DMS 273 treated with DMSO at 0.1 percent for 48 hours (cell line): ENCODE data around the gene VRK1.

ENCODE experiments used
- DNase-seq: peaks from one replicate; lab custom pipeline; 2025; lab: John Stamatoyannopoulos, UW

VRK1 gene

DNA sequence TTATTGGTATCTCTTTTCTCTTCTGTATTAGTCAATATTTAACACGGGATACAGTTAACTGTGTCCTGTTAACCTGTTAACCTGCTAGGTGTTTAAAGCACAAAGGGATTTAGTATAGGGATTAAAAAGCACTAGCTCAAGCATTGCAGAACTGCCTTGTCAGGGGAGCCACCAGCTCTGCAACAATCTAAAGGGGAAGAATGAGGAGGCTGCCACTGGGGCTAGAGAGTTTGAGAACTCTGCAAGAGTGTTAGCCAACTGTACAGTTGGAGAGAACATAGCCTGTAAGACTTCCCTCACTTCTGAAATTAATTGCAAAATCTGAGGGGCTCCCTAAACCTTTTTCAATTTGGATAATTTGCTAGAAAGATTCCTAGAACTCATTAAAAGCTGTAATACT is 6.5 kb upstream of the VRK1 start:
- no peak for DNase-seq

DNA sequence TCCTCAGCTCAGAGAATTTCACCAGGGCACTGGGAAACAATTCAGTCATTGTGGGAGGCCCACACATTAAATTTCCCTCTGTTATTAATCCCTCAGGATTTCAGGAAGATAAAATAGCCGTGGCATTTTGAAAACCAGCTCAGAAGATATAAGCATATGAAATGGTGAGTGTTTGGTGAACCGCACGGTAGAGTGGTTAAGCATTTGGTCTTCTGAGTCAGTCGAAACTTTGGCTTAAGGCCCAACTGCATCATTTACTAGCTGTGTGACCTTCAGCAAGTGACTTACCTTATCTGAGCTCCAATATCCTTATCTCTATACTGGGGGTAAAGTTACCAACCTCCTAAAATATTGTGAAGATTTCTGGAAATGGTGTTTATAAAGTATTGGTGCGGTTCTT is 5.2 kb upstream of the VRK1 start:
- DNase-seq = no peak

DNA sequence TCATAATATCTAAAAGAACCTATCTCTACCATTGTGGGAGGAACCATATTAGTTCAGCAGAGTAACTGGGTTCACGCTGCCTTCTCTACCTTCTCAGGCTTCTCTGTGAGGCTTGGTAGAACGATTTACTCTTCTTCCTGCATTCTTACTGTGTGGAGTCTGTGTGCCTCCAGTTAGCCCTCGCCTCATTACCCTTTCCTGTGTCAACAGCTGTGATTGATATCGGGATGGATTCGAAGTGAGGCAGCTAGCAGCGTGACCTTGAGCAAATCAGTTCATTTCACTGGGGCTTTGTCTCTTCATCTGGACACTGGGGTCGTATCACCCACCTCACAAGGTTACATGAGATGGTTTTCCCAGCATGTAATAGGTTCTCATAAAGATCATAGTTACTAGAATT is 4.6 kb upstream of the VRK1 start:
- DNase-seq = no peak

DNA sequence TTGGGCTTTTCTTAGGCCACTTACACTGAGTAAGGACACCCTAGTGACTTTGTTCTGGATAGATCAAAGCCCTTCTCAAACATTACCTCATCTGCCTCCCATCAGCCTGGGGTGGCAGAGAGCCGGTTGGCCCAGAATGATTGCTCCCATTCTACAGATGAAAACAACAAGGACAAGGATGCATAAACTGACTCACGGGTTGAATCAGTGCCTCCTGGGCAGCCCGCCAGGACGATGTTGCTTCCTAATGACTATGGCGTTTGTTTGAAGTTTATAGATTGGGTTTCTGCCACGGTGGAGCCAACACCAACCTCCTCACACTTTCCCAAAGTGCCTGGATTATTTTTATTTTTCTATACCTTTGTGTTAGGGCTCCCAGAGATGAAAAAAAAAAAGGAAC is 3.6 kb upstream of the VRK1 start:
- DNase-seq = no peak

DNA sequence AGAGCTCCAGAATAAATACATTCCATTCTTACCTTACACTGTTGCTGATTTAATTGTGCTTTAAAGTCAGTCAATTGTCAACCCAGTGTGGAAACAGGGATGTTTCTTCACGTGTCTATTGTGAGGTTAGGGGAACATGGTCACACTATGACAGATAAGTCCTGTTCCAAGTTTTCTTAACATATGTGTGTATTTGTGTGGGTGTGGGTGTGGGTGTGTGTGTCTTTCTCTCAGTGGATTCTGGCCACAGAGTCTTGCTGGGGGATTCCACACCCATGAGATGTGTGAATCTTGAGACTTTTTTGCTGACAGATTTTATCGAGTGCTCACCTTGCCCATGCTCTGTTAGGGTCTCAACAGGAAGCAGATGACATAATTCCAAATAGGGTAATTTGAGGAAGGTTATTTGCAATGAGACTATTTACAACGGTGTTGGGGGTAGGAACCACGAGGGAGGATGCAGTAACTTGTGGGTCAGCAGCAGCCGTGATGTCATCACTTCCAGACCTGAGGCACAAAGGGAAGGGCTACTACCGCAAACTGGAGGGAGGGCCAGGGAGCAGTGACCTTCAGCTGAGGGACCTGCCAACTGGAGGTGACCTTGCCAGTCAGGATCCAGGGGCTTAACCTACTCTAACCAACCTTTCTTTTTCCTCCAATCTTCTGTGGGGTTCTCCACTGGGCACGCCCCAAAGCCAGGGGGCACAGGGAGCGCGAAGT is 1.9 kb upstream of the VRK1 start:
- no peak for DNase-seq

DNA sequence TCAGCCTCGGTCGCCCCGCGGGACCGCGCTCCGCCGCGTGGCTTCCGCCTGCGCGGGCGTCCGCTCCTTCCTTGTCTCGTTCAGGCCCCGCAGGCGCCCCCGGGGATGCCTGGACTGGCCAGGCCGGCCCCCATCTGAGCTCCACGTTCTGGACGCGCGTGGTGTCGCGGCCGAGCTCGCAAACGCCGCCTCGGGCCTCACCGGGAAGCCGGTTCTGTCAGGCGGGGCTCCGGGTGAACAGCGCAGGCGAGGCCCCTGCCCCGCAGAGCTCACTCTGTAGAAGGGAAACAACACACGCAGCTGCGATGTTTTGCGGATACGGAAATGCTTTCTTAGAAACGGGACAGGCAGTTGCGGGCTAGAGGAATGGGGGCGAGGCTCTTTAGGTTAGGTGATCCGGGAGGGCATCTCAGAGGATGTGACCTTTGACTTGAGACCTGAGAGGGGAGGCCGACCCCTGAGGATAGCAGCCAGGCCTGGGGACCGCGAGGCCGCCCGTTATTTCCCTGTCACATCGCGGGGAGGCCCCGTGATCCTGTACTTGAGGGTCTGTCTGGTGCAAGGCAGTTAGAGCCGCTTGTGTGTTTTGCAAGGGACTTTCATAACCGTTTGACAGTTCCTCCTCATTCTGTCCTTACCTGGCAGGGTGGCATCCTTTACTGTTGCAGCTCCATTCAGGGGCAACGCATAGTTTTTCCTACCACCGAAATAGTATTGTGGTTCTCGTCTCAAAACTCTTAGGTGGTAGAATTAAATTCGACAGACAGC is 584 bp downstream of the VRK1 start:
- no peak for DNase-seq

DNA sequence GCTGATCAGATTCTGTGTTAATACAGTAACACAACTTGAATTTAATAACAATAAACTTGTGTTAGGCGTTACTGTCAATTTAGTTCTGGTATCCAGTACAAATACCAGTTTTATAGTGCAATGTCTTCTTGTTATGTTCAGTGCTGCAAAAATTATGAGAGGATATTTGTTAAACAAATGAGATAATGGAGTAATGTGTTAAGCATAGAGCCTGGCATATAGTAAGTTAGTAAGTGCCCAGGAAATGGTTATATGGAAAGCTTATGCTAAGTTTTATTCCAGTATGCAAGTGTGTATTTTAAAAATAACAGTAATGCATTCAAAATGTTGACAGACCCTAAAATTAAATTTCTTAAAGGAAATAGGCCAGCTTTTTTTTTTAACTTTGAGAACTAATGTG is 1.8 kb downstream of the VRK1 start:
- DNase-seq = no peak

DNA sequence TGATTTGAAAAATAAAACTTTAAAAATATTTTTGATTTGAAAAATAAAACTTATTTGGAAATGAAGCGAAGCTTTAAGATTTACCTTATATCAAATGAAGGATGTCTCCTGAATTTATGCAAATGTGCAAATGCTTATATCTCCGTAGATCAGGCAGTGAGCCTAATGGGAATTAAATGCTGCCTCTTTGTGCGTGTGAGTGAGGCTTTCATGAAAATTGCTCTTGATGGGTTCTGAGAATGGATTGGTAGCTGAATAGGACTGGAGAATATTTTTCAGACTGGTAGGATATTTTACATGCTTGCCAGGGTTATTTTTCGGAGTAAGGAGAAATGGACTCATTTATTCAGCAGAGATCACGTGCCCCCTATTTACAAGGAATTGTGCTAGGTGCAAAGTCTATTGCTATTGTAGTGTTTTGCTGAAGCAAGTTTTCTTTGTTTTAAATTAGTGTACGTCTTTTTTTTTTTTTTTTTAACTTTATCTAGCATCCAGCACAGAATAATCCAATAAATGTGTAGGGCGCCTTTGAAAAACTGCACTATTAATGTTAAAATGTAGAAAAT is 2.4 kb downstream of the VRK1 start:
- DNase-seq = no peak

DNA sequence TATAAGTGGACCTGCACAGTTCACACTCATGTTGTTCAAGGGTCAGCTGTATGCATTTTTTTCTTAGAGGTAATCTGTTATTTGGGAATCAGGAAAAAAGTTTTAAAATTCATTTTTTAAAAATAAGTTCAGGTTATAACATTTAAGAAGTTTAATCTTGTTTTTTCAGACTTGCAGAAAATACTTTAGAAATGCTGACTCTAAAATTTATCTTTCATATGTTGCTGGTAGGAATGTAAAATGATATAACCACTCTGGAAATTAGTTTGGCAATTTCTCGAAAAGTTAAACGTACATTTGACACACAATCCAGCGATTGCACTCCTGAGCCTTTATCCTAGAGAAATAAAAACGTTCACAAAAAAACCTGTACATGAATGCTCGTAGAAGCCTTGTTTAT is 4.7 kb downstream of the VRK1 start:
- no peak for DNase-seq

DNA sequence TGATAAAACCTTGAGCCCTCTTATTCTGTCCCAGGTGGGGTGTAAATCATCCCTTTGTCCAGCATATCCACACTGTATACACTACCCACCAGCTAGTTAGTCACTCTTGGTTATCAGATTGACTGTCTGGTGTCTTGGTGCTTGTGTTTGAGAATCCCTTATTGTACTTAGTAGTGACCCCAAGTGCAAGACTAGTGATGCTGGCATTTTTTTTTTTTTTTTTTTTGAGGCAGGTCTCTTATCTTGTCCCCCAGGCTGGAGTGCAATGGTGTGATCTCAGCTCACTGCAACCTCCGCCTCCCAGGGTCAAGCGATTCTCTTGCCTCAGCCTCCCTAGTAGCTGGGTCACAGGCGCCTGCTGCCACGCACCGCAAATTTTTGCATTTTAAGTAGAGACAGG is 5.8 kb downstream of the VRK1 start:
- no peak for DNase-seq

DNA sequence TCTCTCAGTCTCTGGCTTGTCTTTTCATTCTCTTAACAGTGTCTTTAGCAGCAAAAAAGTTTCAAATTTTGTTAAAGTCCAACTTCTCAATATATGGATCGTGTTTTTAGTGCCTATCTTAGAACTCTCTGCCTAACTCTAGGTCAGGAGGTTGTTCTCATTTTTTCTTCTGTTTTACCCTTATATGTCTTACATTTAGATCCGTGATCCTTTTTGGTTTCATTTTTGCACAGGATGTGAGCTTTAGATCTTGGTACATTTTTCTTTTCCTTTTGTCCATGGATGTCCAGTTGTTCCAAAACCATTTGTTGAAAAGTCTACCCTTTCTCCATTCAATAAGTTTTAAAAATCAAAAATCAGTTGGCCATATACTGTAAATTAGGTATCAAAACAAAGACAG is 6.8 kb downstream of the VRK1 start:
- DNase-seq = no peak

DNA sequence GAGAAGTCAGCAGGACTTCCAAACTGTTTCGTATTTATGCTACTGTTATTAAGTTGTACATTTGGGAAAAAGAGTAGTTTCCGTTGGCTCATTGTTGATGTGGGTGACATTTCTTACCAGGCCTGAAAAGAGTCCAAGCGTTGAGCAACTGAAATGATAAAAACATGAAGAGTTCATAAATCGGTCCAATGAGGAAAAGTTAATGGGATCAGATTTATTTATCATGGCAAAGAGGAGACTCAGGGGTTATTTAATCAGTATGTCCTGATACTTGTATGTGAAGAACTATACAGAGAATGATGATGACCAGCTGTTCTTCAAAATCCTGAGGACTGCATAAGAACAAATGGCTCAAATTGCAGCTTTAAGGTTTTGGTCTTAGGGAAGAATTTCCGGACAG is 7.7 kb downstream of the VRK1 start:
- no peak for DNase-seq

DNA sequence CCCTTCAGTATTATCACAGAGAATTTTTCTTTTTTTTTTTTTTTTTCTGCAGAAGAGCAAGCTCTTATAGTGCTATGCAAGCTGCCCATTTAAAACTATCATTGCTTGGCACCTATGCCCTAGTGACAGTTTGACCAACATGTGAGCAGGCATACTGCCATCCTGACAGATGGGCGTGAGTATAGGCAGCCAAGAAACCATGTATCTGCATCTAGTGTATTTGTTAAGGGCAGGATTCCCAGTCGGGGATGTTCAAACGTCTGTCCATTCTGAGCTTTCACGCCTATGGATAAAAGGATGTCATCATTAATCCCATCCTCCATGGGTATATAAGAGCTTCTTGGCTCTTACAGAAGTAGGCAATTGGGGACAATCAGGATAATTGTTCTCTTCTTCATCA is 8.8 kb downstream of the VRK1 start:
- DNase-seq = peak; percentile 90

DNA sequence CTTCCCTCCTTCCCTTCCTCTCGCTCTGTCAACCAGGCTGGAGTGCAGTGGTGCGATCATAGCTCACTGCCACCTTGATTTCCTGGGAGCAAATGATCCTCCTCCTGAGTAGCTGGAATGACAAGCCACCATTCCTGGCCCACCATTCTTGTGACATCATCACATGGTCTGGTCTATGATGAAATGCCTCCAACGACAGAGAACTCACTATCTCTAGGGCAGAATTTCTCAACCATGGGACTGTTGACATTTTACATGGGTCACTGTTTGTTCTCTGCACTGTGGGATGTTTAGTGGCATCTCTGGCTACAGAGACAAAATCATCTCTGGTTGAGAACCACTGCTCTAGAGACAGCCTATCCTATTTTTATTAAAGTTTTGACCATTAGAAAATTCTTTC is 9.7 kb downstream of the VRK1 start:
- DNase-seq = no peak

DNA sequence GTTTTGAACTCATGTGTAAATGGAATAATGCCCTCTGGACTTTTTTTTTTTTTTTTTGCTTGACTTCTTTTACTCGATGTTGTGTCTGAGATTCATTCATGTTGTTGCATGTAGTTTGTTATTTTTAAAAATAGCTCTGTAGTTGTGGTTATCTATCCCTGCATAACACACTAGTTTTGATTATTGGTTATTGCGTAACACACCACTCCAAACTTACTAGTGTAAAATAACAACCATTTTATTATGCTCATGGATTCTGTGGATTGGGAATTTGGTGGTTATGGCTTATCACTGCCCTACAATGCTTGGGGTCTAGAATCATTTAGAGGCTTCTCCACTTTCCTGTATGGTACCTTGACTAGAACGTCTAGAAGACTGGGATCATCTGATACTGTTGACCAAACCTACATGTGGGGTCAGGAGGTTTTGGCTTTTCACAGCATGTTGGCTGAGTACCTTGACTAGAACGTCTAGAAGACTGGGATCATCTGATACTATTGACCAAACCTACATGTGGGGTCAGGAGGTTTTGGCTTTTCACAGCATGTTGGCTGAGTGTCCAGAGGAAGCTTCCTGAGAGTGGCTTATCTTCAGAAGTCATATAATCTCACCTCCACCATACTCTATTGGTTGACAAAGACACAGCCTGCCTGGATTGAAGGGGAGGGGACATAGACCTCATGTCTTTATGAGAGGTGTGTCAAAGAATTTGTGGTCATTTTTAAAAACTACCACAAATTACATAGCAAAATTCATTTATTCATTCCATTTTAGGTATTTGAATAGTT is 11.6 kb downstream of the VRK1 start:
- no peak for DNase-seq

DNA sequence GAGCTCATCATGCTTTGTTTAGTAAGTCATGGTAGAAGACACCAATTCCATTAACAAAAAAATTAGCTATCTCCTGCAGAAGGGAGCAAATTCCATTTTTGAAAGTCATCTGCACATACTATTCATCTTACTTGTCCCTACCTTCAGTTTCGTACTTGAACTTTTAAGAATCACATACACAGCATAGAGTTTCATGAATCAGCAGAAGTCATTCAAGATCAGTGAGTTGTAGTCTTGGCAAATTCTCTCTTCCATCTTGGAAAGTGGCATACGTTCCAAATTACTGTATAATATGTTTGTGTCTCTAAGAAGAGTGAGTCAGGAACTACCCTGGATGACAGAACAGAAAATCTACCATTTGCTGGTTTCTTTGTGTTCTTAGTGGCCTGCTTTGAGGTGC is 14.1 kb downstream of the VRK1 start:
- DNase-seq = no peak

DNA sequence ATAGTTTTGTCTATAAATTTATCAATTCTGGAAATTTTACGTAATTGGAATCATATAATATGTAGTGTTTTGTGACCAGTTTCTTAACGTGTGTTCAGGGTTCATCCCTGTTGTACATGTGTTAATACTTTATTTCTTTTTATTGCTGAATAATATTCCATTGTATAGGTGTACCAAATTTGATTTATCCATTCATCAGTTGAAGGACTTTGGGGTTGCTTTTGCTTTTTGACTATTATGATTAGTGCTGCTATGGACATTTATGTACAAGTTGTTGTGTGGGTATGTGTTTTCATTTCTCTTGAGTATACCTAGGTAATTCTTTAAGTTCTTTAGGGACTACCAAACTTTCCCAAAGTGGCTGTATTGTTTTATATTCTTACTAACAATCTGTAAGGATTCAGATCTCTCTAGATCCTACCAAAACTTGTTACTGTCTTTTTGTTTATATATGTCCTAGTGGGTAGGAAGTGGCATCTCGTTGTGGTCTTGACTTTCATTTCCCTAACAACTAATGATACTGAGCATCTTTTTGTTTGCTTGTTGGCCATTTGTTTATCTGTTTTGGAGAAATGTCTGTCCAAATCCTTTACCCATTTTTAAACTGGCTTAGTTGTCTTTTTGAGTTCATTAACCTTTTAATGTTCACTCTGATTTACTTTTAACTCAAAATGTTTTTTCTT is 14.9 kb downstream of the VRK1 start:
- no peak for DNase-seq

DNA sequence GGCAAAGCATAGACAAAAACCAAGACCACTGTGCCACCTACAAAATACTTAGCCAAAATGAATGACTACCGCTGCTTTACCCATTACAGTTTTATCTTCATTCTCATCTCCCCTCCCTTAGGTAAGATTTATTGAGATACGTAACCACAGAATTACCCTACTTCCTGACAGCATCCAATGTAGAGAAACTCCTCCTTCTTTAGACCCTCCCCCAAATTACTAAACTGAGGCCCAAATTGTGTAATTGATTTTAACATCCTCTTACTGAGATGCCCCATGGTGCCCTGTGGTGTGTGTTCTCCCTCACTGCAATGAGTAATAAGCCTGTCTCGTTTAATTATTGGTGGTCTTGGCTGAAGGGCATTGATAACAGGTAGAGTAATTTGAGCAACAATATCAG is 19.1 kb downstream of the VRK1 start:
- no peak for DNase-seq

DNA sequence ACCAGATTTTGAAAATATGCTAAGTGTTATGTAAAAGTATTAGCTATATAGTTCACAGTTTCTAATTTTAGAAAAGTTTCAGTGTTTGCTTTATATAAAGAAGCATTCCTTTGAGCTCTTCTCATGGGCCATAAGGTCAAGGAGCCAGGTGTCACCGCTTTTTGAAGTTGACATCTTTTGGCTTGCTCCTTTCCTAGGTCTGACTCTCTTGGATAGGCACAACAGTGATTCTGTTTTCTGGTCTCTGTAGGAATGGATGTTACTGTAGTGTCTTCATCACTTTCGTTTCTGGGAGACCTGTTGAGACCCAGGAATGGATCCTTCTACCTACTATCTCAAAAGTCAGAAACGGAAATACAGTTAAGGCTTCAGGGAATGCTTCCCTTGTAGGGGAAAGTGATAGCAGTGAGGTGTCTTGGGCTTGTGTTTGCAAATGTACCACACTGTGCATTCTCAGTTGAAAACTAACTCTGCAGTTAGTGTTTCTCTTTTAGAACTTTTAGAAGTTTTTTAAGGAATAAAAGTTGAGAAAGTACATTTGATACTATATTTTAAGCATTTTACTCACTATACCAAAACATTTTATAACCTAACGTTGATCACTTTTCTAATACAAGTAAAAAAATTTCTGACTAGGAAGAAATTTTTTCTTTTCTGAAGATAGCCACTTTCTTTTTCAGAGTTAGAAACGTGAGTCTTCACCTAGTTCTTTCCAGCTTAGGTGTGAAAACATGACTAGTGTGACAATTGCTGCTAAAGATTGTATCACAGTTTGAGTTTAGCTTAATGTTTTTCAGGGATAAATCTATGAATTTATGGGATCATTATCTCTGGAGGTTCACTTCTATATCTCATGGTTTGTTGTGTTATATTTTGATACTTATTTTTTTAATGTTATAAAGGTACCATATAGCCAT is 20.8 kb downstream of the VRK1 start:
- no peak for DNase-seq

DNA sequence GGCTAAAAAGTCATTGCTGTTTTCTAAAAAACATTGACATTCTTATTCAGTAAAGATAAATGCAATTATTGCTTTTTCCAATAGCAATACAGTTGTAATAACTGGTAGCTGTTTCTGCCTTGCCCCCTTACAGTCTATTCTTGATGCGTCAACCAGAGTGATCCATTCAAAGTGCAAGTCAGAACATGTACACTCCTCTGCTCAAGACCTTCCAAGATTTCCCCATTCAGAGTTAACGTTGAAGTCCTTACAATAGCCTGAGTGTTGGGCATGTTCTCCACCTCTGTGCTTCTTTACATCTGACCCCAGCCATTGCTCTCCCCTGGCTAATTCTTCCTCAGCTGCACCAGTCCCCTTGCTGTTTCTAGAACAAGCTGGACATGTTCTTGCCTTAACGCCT is 24.3 kb downstream of the VRK1 start:
- DNase-seq = peak; percentile 38

DNA sequence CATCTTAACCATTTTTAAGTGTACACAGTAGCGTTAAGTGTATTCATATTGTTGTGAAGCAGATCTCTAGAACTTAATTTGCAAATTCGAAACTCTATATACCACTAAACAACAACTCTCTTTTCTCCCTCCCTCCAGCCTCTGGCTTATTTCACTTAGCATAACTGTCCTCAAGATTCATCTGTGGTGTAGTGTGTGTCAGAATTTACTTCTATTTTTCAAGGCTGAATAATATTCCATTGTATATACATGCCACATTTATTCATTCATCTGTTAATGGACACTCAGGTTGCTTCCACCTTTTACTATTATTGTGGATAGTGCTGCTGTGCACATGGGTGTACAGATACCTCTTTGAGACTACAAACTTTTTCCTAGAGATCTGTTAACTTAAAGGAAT is 26.5 kb downstream of the VRK1 start:
- DNase-seq = no peak
